NCI-H446 (cell line): Measurements from ENCODE around the gene TMOD2.
"Not testable (repeated sequence)": the region's sequence is repeated elsewhere in the genome, so short reads cannot be mapped to it uniquely, and the experiment has no call there.

Source experiments
- DNase-seq, 2 experiments: peaks; one replicate each; lab custom pipeline; 2025; lab: John Stamatoyannopoulos, UW

The TMOD2 gene

GRCh38 chr15:51775967-51776816 is 24.8 kb downstream of the TMOD2 start:
- DNase-seq: peak; percentile 21 to 46

DNA sequence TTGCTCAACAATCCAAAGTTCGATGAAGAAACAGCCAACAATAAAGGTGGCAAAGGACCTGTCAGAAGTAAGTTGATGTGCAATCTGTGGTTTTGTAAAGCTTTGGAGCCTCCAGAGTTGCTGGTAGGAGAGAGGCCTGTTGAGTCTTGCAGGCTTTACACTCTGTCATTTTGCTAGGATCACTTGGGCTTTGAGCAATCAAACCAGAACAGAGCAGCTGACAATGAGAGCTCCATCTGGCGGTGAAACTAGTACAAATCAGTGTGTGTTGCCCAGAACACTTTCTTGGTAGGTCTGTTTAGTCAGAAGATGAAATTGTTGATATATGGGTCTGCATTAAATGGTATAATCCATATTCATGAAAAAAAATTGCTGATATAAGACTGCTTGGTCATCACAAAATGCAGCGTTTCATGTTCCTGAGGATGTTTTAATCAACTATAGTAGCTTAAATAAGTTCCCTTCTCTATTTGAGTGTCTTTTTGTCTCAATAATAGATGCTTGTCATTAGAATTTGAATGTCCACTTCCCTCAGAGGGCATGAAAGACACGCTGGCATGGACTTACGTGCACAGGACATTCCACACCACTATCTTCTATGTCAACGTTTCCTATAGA is 25.7 kb downstream of the TMOD2 start:
- peak; percentile 38 to 70 for DNase-seq

GRCh38 chr15:51780636-51781035 is 29.2 kb downstream of the TMOD2 start:
- no peak for DNase-seq

DNA sequence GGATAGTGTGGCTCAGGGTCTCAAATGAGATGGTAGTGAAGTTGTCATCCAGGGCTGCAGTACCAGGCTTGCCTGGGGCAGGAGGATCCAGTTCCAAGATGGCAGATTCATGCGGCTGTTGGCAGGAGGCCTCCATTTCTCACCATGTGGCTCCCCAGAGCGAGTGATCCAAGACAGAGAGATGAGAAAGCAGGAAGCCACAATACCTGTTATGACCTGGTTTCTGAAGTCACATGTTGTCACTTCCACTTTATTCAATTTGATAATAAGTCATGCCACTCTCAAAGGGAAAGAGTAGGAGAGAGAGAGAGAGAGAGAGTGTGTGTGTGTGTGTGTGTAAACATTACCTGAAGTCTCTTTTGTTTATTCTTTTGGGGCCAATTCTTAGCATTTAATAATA is 30.1 kb downstream of the TMOD2 start:
- DNase-seq: no peak

- DNase-seq: peak in 1 of 2 experiments; percentile 1
Observed at GRCh38 chr15:51782357-51782896, 31.0 kb downstream of the TMOD2 start.

GRCh38 chr15:51783967-51784366 is 32.6 kb downstream of the TMOD2 start:
- DNase-seq: no peak

DNA sequence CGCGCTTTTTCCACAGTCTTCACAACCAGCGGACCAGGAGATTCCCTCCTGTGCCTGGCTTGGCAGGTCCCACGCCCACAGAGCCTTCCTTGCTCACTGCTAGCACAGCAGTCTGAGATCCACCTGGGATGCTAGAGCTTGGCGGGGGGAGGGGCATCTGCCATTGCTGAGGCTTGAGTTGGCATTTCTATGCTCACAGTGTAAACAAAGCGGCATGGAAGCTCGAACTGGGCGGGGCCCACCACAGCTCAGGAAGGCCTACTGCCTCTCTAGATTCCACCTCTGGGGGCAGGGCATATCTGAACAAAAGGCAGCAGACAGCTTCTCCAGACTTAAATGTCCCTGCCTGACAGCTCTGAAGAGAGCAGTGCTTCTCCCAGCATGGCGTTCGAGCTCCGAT is 35.7 kb downstream of the TMOD2 start:
- not testable (repeated sequence) for DNase-seq

DNA sequence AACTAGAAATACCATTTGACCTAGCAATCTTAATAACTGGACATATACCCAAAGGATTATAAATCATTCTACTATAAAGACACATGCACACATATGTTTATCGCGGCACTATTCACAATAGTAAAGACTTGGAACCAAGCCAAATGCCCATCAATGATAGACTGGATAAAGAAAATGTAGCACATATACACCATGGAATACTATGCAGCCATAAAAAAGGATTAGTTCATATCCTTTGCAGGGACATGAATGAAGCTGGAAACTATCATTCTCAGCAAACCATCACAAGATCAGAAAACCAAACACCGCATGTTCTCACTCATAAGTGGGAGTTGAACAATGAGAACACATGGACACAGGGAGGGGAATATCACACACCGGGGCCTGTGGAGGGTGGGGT is 41.1 kb downstream of the TMOD2 start:
- not testable (repeated sequence) for DNase-seq

GRCh38 chr15:51793521-51794305 is 42.3 kb downstream of the TMOD2 start:
- DNase-seq: peak in 1 of 2 experiments; percentile 50

DNA sequence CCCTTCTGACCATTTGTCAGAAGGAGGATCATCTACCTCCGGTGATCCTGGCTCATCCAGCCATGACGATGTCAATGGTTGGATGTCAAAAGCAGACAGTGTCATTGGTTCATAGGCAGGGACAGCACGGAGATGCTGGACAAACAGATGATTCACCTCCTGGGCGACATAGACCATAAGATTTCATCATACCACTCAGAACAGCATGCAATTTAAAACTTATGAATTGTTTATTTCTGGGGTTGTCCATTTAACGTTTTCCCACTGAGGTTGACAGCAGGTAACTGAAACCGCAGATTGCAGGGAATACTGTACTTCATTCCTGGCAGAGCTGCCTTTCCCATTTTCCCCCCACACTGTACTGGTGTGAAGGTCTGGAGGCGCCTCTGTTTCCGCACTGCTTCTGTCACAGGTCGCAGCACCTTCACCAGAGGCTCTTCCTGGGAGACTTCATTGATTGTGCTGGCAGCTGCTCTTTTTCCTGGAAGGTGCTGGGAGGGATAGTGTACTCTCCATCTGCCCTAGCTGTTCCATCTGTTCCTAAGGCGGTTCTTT is 45.5 kb downstream of the TMOD2 start:
- DNase-seq: peak in 1 of 2 experiments; percentile 33

DNA sequence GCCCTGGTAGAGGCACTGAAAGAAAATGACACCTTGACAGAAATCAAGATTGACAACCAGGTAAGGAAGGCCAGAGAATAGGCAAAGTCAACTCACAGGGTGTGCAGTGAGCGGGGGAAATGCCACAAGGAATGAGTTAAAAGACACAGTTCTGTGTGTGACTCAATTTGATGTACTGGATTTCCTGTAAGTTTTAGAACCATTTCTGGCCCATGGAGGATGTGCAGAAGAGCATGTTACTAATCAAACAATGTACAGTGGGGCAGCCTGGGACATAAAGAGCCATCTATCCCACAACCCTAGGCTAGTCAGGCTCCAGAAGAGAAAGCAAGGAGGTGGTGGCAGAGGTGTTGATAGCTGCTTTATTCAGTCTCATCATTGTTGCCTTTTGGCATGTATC is 46.9 kb downstream of the TMOD2 start:
- no peak for DNase-seq

GRCh38 chr15:51799282-51800252 is 48.2 kb downstream of the TMOD2 start:
- DNase-seq: no peak

DNA sequence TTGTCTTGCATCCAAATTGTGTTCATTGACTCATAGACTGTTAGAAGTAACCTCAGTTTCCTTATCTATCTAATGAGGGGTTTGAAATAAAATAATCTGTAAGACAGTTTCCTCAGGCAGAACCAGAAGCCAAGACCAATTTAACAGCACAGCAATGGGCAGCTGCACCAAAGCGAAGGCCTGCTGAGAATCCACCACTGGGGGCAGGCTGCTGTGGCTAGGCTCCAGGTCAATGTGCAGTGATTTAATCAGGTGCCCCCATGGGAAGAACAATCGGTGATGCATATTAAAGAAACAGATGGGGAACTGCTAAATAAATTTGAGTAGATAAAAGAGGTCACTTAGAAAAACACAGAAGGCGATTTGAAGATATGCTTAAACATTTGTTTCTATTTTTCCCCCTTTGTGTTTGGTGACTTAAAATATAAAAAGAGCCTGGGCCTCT is 50.0 kb downstream of the TMOD2 start:
- peak; percentile 13 to 67 for DNase-seq

DNA sequence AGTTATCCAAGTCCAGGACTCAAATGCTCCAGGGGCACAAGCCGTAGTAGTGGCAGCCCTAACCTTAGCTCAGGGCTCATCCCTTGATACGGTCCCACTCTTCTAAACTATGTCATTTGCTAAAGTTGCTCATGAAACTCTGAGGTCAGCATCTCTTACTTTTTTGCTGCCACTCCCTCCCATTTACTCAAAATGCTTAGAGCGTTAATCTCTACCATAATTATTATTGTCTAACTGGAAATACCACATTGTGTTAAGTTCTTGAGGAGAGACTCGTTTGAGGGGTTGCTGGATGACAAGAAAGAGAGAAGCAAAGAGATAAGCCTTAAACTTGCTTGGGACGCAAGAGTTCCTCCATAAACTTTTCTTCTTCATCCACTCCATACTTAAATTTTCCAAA is 51.2 kb downstream of the TMOD2 start:
- DNase-seq: no peak

DNA sequence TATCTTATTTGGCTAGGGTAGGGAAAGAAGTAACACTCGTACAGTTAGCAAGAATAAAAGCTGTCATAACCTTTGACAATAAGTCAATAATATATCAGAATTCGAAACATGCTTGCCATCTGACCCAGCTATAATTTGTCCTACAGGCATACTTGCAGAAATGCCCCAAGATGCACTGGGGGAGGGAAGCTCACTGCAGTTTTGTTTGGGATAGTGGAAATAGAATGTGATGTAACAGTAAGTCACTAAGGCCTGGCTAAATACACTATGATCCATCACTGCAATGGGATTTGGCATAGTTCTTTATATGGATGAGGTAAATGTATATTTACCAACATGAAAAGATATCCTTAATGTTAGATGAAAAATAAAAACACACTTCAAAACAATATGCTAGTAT is 52.6 kb downstream of the TMOD2 start:
- DNase-seq: no peak

- no peak for DNase-seq
Observed at GRCh38 chr15:51806123-51806522, 54.7 kb downstream of the TMOD2 start.

DNA sequence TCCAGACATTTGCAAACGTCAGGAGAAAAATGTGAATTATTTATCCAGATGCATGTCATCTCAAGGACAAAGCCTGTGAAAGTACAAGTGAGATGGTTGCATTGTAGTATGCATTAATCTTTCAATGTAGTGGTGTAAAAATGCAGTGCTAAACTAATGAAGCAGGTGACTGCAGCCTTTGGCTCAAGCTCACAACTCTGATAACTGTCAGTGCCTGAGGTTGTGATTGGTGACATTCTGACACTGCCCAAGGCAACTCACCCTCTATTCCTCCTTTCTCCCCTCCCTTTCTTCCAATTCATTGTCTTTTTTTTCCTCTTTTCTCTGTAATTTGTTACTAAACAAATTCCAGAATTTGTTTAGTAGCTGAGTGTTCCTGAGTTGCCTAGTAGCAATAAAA is 58.1 kb downstream of the TMOD2 start:
- DNase-seq: no peak

GRCh38 chr15:51812598-51812997 is 61.2 kb downstream of the TMOD2 start:
- DNase-seq: no peak

GRCh38 chr15:51814606-51815005 is 63.2 kb downstream of the TMOD2 start:
- no peak for DNase-seq

GRCh38 chr15:51816611-51817010 is 65.2 kb downstream of the TMOD2 start:
- DNase-seq: no peak

GRCh38 chr15:51818150-51818549 is 66.8 kb downstream of the TMOD2 start:
- no peak for DNase-seq
